Stimulated activated CD4-positive, alpha-beta T cell treated with anti-CD3 and anti-CD28 coated beads, TNF-alpha, amount 100 ng/mL, for 48 hours (primary cell): Measurements from ENCODE around the gene PTTG1.

Source experiments
- DNase-seq, 3 donors: peaks; one replicate each; pipeline ENCODE4 v3.0.0-alpha.2; 2020; ENCODE audit warnings: low read depth in 3 of 3

The PTTG1 gene

GRCh38 chr5:160472482-160472881 lies 50.8 kb downstream of the PTTG1 start:
- no peak for DNase-seq

GRCh38 chr5:160473681-160474080 lies 52.0 kb downstream of the PTTG1 start:
- no peak for DNase-seq

GRCh38 chr5:160474084-160474483 lies 52.4 kb downstream of the PTTG1 start:
- DNase-seq, result no peak

- no peak for DNase-seq
These were observed 54.3 kb downstream of the PTTG1 start for GRCh38 chr5:160475864-160476438.

- DNase-seq, result no peak
These were observed 55.8 kb downstream of the PTTG1 start for GRCh38 chr5:160477266-160477970.

- DNase-seq, result no peak
These were observed 56.5 kb downstream of the PTTG1 start for GRCh38 chr5:160478163-160478562.
